Smooth muscle cell (in vitro differentiated cells): ENCODE results near the gene TENM4. TPM values are rescaled to one million over a fixed set of nuclear protein-coding genes. Genes with fewer than 3 reads are reported as not detected.
"Not testable (repeated sequence)": the region's sequence is repeated elsewhere in the genome, so short reads cannot be mapped to it uniquely, and the experiment has no call there.

Experiments
- DNase-seq: peaks from one replicate; lab custom pipeline; 2025; ENCODE audit not compliant: unreplicated experiment; lab: John Stamatoyannopoulos, UW
- H2AFZ ChIP-seq: fragments of 200-600 bp; sonication (generic); 2 replicates; pipeline ENCODE4 v1.6.0; 2016; ENCODE audit warnings: antibody characterized with exemption, low read depth, mild to moderate bottlenecking
- H3F3A ChIP-seq: fragments of 200-600 bp; sonication (generic); 2 replicates; pipeline ENCODE4 v1.6.0; 2017; ENCODE audit warnings: antibody characterized with exemption, low read depth
- H3K27ac ChIP-seq: fragments of 200-600 bp; sonication (generic); 2 replicates; pipeline ENCODE4 v1.5.1; 2016; ENCODE audit warnings: low read depth, mild to moderate bottlenecking
- H3K27me3 ChIP-seq: fragments of 200-600 bp; sonication (generic); 2 replicates; pipeline ENCODE4 v1.6.1; 2016; ENCODE audit warnings: low read depth, mild to moderate bottlenecking
- H3K36me3 ChIP-seq: fragments of 200-600 bp; sonication (generic); 2 replicates; pipeline ENCODE4 v1.5.1; 2016; ENCODE audit warnings: low read depth
- H3K4me1 ChIP-seq: fragments of 200-600 bp; sonication (generic); 2 replicates; pipeline ENCODE4 v1.5.1; 2016; ENCODE audit warnings: low read depth
- H3K4me2 ChIP-seq: fragments of 200-600 bp; sonication (generic); 2 replicates; pipeline ENCODE4 v1.6.0; 2016; ENCODE audit warnings: mild to moderate bottlenecking
- H3K4me3 ChIP-seq: fragments of 200-600 bp; sonication (generic); 2 replicates; pipeline ENCODE4 v1.5.1; 2016; ENCODE audit warnings: mild to moderate bottlenecking
- H3K79me2 ChIP-seq: fragments of 200-600 bp; sonication (generic); 2 replicates; pipeline ENCODE4 v1.6.0; 2016; ENCODE audit warnings: low read depth, mild to moderate bottlenecking
- H3K9ac ChIP-seq: fragments of 200-600 bp; sonication (generic); 2 replicates; pipeline ENCODE4 v1.6.0; 2016; ENCODE audit warnings: low read depth
- H3K9me3 ChIP-seq: fragments of 200-600 bp; sonication (generic); replicated peaks from 2 replicates; pipeline ENCODE4 v1.5.1; 2016; ENCODE audit warnings: low read depth
- H4K20me1 ChIP-seq: fragments of 200-600 bp; sonication (generic); 2 replicates; pipeline ENCODE4 v1.6.0; 2016; ENCODE audit warnings: low read depth
- CTCF ChIP-seq: fragments of 200-600 bp; sonication (generic); IDR thresholded peaks from 2 replicates; pipeline ENCODE4 v1.5.1; 2017; ENCODE audit warnings: borderline replicate concordance, mild to moderate bottlenecking, antibody characterized with exemption; ENCODE audit not compliant: insufficient read depth, poor library complexity, severe bottlenecking
- WGBS: methylation state at CpG from one replicate; pipeline ENCODE4 v1.1.7; 2016; ENCODE audit warnings: low lambda C conversion rate; 5-methylcytosine and 5-hydroxymethylcytosine counted together
- polyA plus RNA-seq: library from polyadenylated mRNA; unstranded; fragments of >200 nt; fragmentation: Nextera tagmentation; extraction: Ambion mirVana; gene quantifications from 2 replicates; pipeline ENCODE4 v1.2.1, GENCODE V29; 2016
- total RNA-seq: library from RNA; depleted of rRNA; stranded (reverse); fragments of >200 nt; gene quantifications from 2 replicates; pipeline ENCODE4 v1.2.3, GENCODE V29; 2014

TENM4 gene
- total and polyA plus RNA-seq, 2 experiments from 2014 or later: 31.6 to 38.2 TPM

GRCh38 chr11:78612721-78613377 lies 828.0 kb downstream of the TENM4 start:
- Histone ChIP-seq H3K4me3 (no peak overlapping the region), H3K4me2 (no peak overlapping the region), H3K27me3 (no peaks in the 10 kb centered on the region), H3K36me3 (no peaks in the 10 kb centered on the region), H3K4me1 (no peaks in the 10 kb centered on the region), H2AFZ (no peak overlapping the region), H3F3A (no peaks in the 10 kb centered on the region), H4K20me1 (no peaks in the 10 kb centered on the region), H3K9ac (no peak overlapping the region), H3K27ac (no peak overlapping the region), H3K79me2 (no peaks in the 10 kb centered on the region), H3K9me3 (no peaks in the 10 kb centered on the region)
- TF ChIP-seq CTCF: no peak
- no peak for DNase-seq
- 85% methylated on average over 4 of the region's 4 CpGs for WGBS

GRCh38 chr11:78609321-78609720 lies 831.5 kb downstream of the TENM4 start:
- H4K20me1 ChIP-seq, H3K27me3 ChIP-seq, H3K9ac ChIP-seq, H3K27ac ChIP-seq, DNase-seq, H3K79me2 ChIP-seq, H3K4me3 ChIP-seq, H2AFZ ChIP-seq, H3K9me3 ChIP-seq, H3K4me2 ChIP-seq, H3K36me3 ChIP-seq, H3F3A ChIP-seq, H3K4me1 ChIP-seq: not testable (repeated sequence)
- 85% methylated on average over 5 of the region's 5 CpGs for WGBS

- no peak overlapping the region for H3K27ac ChIP-seq
- no peaks in the 10 kb centered on the region for H3K4me1 ChIP-seq
- DNase-seq: no peak
- no peaks in the 10 kb centered on the region for H3F3A ChIP-seq
- H3K27me3 ChIP-seq: no peaks in the 10 kb centered on the region
- H2AFZ ChIP-seq: no peak overlapping the region
- no peaks in the 10 kb centered on the region for H3K36me3 ChIP-seq
- H3K4me3 ChIP-seq: no peak overlapping the region
- H3K9ac ChIP-seq: no peak overlapping the region
- no peaks in the 10 kb centered on the region for H4K20me1 ChIP-seq
- no peaks in the 10 kb centered on the region for H3K79me2 ChIP-seq
- no peak for TF ChIP-seq CTCF
- H3K4me2 ChIP-seq: no peak overlapping the region
- H3K9me3 ChIP-seq: no peaks in the 10 kb centered on the region
These were observed 833.1 kb downstream of the TENM4 start for GRCh38 chr11:78607696-78608095.

- DNase-seq: no peak
- H3K9me3 ChIP-seq: no peaks in the 10 kb centered on the region
- H3K27ac ChIP-seq: no peak overlapping the region
- H4K20me1 ChIP-seq: no peaks in the 10 kb centered on the region
- no peak overlapping the region for H3K4me2 ChIP-seq
- no peak for TF ChIP-seq CTCF
- no peak overlapping the region for H3K4me3 ChIP-seq
- H3K27me3 ChIP-seq: no peaks in the 10 kb centered on the region
- no peaks in the 10 kb centered on the region for H3F3A ChIP-seq
- no peaks in the 10 kb centered on the region for H3K4me1 ChIP-seq
- 77% methylated on average over 3 of the region's 3 CpGs for WGBS
- H3K79me2 ChIP-seq: no peaks in the 10 kb centered on the region
- no peak overlapping the region for H3K9ac ChIP-seq
- no peak overlapping the region for H2AFZ ChIP-seq
- H3K36me3 ChIP-seq: no peaks in the 10 kb centered on the region
These were observed 834.2 kb downstream of the TENM4 start for GRCh38 chr11:78606667-78607066.
